ENCODE measurements around the gene RB1. TPM values are rescaled to one million over a fixed set of nuclear protein-coding genes. Genes with fewer than 3 reads are reported as not detected.
"Not testable (repeated sequence)": the region's sequence is repeated elsewhere in the genome, so short reads cannot be mapped to it uniquely, and the experiment has no call there.

Gene RB1
- total RNA-seq, 1 donor from 2014 or later, result 48.0 TPM

GRCh38 chr13:48353590-48353989 lies 50.0 kb downstream of the RB1 start:
- H3K9me3 Mint-ChIP-seq, result peaks cover 34% of the 10 kb centered on the region
- no peak overlapping the region for H3K27ac Mint-ChIP-seq (ENCODE audit: unreplicated experiment)
- H3K4me1 Mint-ChIP-seq, result no peaks in the 10 kb centered on the region
- H3K4me3 Mint-ChIP-seq, result no peak overlapping the region
- TF ChIP-seq CTCF (conservative IDR thresholded peaks at IDR 0.05), result no peak
- H3K27me3 Mint-ChIP-seq (ENCODE audit: low read depth), result no peaks in the 10 kb centered on the region
- no peak for DNase-seq (ENCODE audit: low read depth, low spot score)
- H3K36me3 Mint-ChIP-seq (ENCODE audit: low read depth), result peaks cover 72% of the 10 kb centered on the region

DNA sequence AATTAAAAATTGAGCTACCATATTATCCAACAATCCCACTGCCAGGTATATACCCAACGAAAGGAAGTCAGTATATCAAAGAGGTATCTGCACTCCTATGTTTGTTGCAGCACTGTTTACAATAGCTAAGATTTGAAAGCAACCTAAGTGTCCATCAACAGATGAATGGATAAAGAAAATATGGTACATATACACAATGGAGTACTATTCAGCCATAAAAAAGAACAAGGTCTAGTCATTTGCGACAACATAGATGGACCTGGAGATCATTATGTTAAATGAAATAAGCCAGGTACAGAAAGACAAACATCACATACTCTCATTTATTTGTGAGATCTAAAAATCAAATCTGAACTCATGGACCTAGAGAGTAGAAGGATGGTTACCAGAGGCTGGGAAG lies 52.0 kb downstream of the RB1 start:
- not testable (repeated sequence) for H3K27me3 Mint-ChIP-seq (ENCODE audit: low read depth); H3K27ac Mint-ChIP-seq (ENCODE audit: unreplicated experiment); H3K4me3 Mint-ChIP-seq; H3K4me1 Mint-ChIP-seq; DNase-seq (ENCODE audit: low read depth, low spot score)
- Mint-ChIP-seq H3K9me3 (peaks cover 29% of the 10 kb centered on the region), H3K36me3 (ENCODE audit: low read depth) (peaks cover 62% of the 10 kb centered on the region)

- no peak for DNase-seq (ENCODE audit: low read depth, low spot score)
- Mint-ChIP-seq H3K36me3 (ENCODE audit: low read depth) (peaks cover 50% of the 10 kb centered on the region), H3K4me1 (no peaks in the 10 kb centered on the region), H3K9me3 (peaks cover 26% of the 10 kb centered on the region), H3K4me3 (no peak overlapping the region), H3K27me3 (ENCODE audit: low read depth) (no peaks in the 10 kb centered on the region), H3K27ac (ENCODE audit: unreplicated experiment) (no peak overlapping the region)
- no peak for TF ChIP-seq CTCF (conservative IDR thresholded peaks at IDR 0.05)
Observed at GRCh38 chr13:48356750-48357149, 53.2 kb downstream of the RB1 start.

DNA sequence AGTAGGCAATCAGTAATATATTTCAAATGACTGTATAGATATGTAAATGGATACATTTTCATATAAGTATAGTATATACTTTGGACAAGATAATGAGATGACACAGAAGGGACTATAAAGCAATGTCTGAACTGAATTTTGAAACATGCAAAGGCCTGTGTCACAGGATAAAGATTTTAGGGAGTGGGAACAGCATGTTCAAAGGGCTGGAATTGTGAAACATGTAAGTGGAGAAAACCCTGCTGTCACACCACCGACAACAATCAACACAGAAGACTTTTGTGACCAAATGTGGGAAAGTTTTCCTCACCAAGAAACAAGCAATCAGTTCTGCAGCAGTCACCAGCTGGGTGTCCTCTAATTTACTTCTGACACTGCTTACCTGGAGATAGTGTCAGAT lies 66.4 kb downstream of the RB1 start:
- Mint-ChIP-seq H3K4me3 (no peak overlapping the region), H3K9me3 (no peaks in the 10 kb centered on the region), H3K4me1 (no peaks in the 10 kb centered on the region), H3K36me3 (ENCODE audit: low read depth) (peaks cover 23% of the 10 kb centered on the region), H3K27ac (ENCODE audit: unreplicated experiment) (no peak overlapping the region), H3K27me3 (ENCODE audit: low read depth) (no peaks in the 10 kb centered on the region)
- no peak for DNase-seq (ENCODE audit: low read depth, low spot score)
- TF ChIP-seq CTCF (conservative IDR thresholded peaks at IDR 0.05), result no peak

DNA sequence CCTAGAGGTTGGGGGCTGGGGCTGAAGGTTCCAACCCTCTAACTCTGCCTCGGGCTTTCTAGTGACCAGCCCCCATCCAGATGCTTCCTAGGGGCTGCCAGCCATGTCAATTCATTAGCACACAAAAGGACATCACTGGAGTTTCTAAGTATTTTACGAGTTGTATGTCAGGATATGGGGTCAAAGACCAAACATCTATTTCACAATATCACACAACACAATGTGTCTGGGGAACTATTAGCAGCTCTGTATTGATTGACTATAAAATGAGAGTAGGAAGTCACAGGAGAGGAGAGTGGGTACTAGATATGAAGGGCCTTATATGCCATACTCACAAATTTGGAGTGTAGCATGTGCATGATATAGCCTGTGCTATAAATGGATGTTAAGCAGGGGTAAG lies 67.3 kb downstream of the RB1 start:
- Mint-ChIP-seq H3K9me3 (no peaks in the 10 kb centered on the region), H3K4me1 (no peaks in the 10 kb centered on the region), H3K27ac (ENCODE audit: unreplicated experiment) (no peak overlapping the region), H3K36me3 (ENCODE audit: low read depth) (peaks cover 24% of the 10 kb centered on the region), H3K27me3 (ENCODE audit: low read depth) (no peaks in the 10 kb centered on the region), H3K4me3 (no peak overlapping the region)
- no peak for TF ChIP-seq CTCF (conservative IDR thresholded peaks at IDR 0.05)
- no peak for DNase-seq (ENCODE audit: low read depth, low spot score)

- H3K36me3 Mint-ChIP-seq (ENCODE audit: low read depth), result peaks cover 27% of the 10 kb centered on the region
- H3K27me3 Mint-ChIP-seq (ENCODE audit: low read depth), result no peaks in the 10 kb centered on the region
- H3K4me1 Mint-ChIP-seq, result no peaks in the 10 kb centered on the region
- no peak overlapping the region for H3K27ac Mint-ChIP-seq (ENCODE audit: unreplicated experiment)
- TF ChIP-seq CTCF (conservative IDR thresholded peaks at IDR 0.05), result no peak
- no peak for DNase-seq (ENCODE audit: low read depth, low spot score)
- no peaks in the 10 kb centered on the region for H3K9me3 Mint-ChIP-seq
- no peak overlapping the region for H3K4me3 Mint-ChIP-seq
Observed at GRCh38 chr13:48377857-48378256, 74.3 kb downstream of the RB1 start.
